IMR-90 (cell line): ENCODE data around the gene HMCN1. TPM values are rescaled to one million over a fixed set of nuclear protein-coding genes. Genes with fewer than 3 reads are reported as not detected.
A peak's percentile ranks its signal among the peaks of the same experiment; 100 is the strongest.

Source experiments
- ATAC-seq: fragments of 200-7000 bp; cut with Tn5 transposase; 2 replicates; pipeline ENCODE4 v1.9.1; 2020; ENCODE audit warnings: low read depth, mild to moderate bottlenecking, moderate library complexity
- BruUV-seq: library from RNA; stranded (reverse); fragments of 400-500 nt; replicated peaks from 2 replicates; lab custom pipeline; 2021; lab: Mats Ljungman, UMichigan
- CTCF ChIA-PET: fragments of 300-600 bp; formaldehyde crosslinking; extraction: SDS; loops from one replicate; lab custom pipeline; 2021; ENCODE audit warnings: antibody characterized with exemption; lab: Yijun Ruan, JAX
- POLR2A ChIA-PET: fragments of 300-600 bp; sonication (Branson Sonifier 250); formaldehyde crosslinking; loops from one replicate; lab custom pipeline; 2022; ENCODE audit warnings: antibody characterized with exemption; ENCODE audit not compliant: unreplicated experiment; lab: Charles Lee
- DNase-seq: peaks from one replicate; pipeline ENCODE4 v3.0.0; 2013
- H2AFZ ChIP-seq: replicated peaks from 2 replicates; pipeline ENCODE3; 2013; ENCODE audit warnings: low read length, mild to moderate bottlenecking; ENCODE audit not compliant: poor library complexity
- H2AK5ac ChIP-seq: 2 replicates; pipeline ENCODE4 v1.6.1; 2013; ENCODE audit warnings: low read depth, low read length, inconsistent platforms
- H2AK9ac ChIP-seq: replicated peaks from 2 replicates; pipeline ENCODE3; 2013; ENCODE audit warnings: mild to moderate bottlenecking, low read depth, low read length, moderate library complexity; ENCODE audit not compliant: poor library complexity
- H2BK120ac ChIP-seq: 2 replicates; pipeline ENCODE4 v1.6.1; 2013; ENCODE audit warnings: low read depth, low read length, inconsistent platforms
- H2BK15ac ChIP-seq: 3 replicates; pipeline ENCODE4 v1.6.1; 2013; ENCODE audit warnings: low read depth, low read length, inconsistent platforms
- H2BK20ac ChIP-seq: 2 replicates; pipeline ENCODE4 v1.6.1; 2013; ENCODE audit warnings: low read depth, mild to moderate bottlenecking, inconsistent platforms, low read length, moderate library complexity
- H2BK5ac ChIP-seq: 2 replicates; pipeline ENCODE4 v1.6.1; 2013; ENCODE audit warnings: mild to moderate bottlenecking, low read depth, low read length, inconsistent platforms; ENCODE audit not compliant: poor library complexity, severe bottlenecking
- H3K14ac ChIP-seq: replicated peaks from 2 replicates; pipeline ENCODE4 v1.6.1; 2013; ENCODE audit warnings: low read depth, low read length, inconsistent platforms
- H3K18ac ChIP-seq: 2 replicates; pipeline ENCODE4 v1.6.1; 2013; ENCODE audit warnings: low read depth, low read length, control low read depth
- H3K23ac ChIP-seq: 2 replicates; pipeline ENCODE4 v1.6.1; 2013; ENCODE audit warnings: low read depth, low read length, inconsistent platforms
- H3K27ac ChIP-seq: 2 replicates; pipeline ENCODE4 v1.5.1; 2013; ENCODE audit warnings: mild to moderate bottlenecking, control low read depth, low read length; ENCODE audit not compliant: insufficient read depth
- H3K27me3 ChIP-seq: 2 replicates; pipeline ENCODE4 v1.6.1; 2013; ENCODE audit warnings: low read length; ENCODE audit not compliant: control insufficient read depth, insufficient read depth
- H3K36me3 ChIP-seq: 2 replicates; pipeline ENCODE4 v1.6.1; 2013; ENCODE audit warnings: low read length, mixed read lengths; ENCODE audit not compliant: control insufficient read depth, insufficient read depth
- H3K4ac ChIP-seq: 2 replicates; pipeline ENCODE4 v1.6.1; 2013; ENCODE audit warnings: low read depth, low read length, inconsistent platforms
- H3K4me1 ChIP-seq: 2 replicates; pipeline ENCODE4 v1.6.1; 2013; ENCODE audit warnings: low read length, mixed read lengths; ENCODE audit not compliant: control insufficient read depth, insufficient read depth
- H3K4me2 ChIP-seq: 2 replicates; pipeline ENCODE4 v1.6.1; 2013; ENCODE audit warnings: low read depth, mild to moderate bottlenecking, control low read depth, low read length, moderate library complexity
- H3K4me3 ChIP-seq: 2 replicates; pipeline ENCODE4 v1.5.1; 2013; ENCODE audit warnings: low read depth, mild to moderate bottlenecking, control low read depth, low read length, moderate library complexity; ENCODE audit not compliant: insufficient read depth
- H3K56ac ChIP-seq: 2 replicates; pipeline ENCODE4 v1.6.1; 2013; ENCODE audit warnings: low read length, inconsistent platforms; ENCODE audit not compliant: insufficient read depth; ENCODE audit errors: extremely low read depth
- H3K79me1 ChIP-seq, 2 experiments: 2 replicates each; pipeline ENCODE4 v1.6.1; 2013; ENCODE audit warnings: low read length in 2 of 2, inconsistent platforms in 1 of 2, low read depth in 1 of 2
- H3K9ac ChIP-seq: 2 replicates; pipeline ENCODE4 v1.6.1; 2013; ENCODE audit warnings: low read depth, low read length, control low read depth
- H3K9me1 ChIP-seq: 2 replicates; pipeline ENCODE4 v1.6.1; 2013; ENCODE audit warnings: low read length, inconsistent platforms; ENCODE audit not compliant: insufficient read depth
- H3K9me3 ChIP-seq: 2 replicates; pipeline ENCODE4 v1.6.1; 2013; ENCODE audit warnings: low read length; ENCODE audit not compliant: control insufficient read depth, insufficient read depth
- H4K20me1 ChIP-seq: 2 replicates; pipeline ENCODE4 v1.6.1; 2013; ENCODE audit warnings: low read length, inconsistent platforms; ENCODE audit not compliant: insufficient read depth
- H4K5ac ChIP-seq: 2 replicates; pipeline ENCODE4 v1.6.1; 2013; ENCODE audit warnings: mild to moderate bottlenecking, low read depth, low read length, control low read depth
- H4K8ac ChIP-seq, 2 experiments: 2 replicates each; pipeline ENCODE4 v1.6.1; 2013; ENCODE audit warnings: low read depth in 2 of 2, low read length in 2 of 2, control low read depth in 1 of 2, inconsistent platforms in 1 of 2
- H4K91ac ChIP-seq: 2 replicates; pipeline ENCODE4 v1.6.1; 2013; ENCODE audit warnings: low read depth, low read length, inconsistent platforms; ENCODE audit not compliant: insufficient read depth
- POLR2A ChIP-seq: IDR thresholded peaks from 2 replicates; pipeline ENCODE4 v1.6.1; 2012; ENCODE audit warnings: mild to moderate bottlenecking, low read depth, low read length
- WGBS, 2 experiments: methylation state at CpG; one replicate each; pipeline versions ENCODE4 v1.1.5 to v1.1.7; 2013; ENCODE audit warnings: missing lambda C conversion rate in 2 of 2; ENCODE audit not compliant: insufficient read length in 1 of 2; ENCODE audit errors: extremely low coverage in 2 of 2; 5-methylcytosine and 5-hydroxymethylcytosine counted together
- dilution Hi-C: fragments of 300-500 bp; cut with HindIII; formaldehyde crosslinking; loops from one replicate; pipeline ENCODE4 v1.14.3; 2018; ENCODE audit warnings: low sequenced_read_pairs; ENCODE audit not compliant: unreplicated experiment
- in situ Hi-C: fragments of 300-500 bp; cut with MboI; formaldehyde crosslinking; loops from 3 replicates; pipeline ENCODE4 v1.14.3; 2019; ENCODE audit warnings: low sequenced_read_pairs, inconsistent platforms, mixed read lengths
- intact Hi-C: fragments of 100-400 bp; cut with micrococcal nuclease; formaldehyde crosslinking; loops from 2 replicates; pipeline ENCODE4 v1.10.0; 2022
- polyA plus RNA-seq, 3 experiments: library from polyadenylated mRNA; depleted of rRNA; stranded (reverse); fragments of >200 nt; gene quantifications; 2 replicates each; pipeline ENCODE4 v1.2.3, GENCODE V29; 2012; ENCODE audit warnings: low replicate concordance in 1 of 3
- total RNA-seq: library from RNA; depleted of rRNA; stranded (reverse); fragments of >200 nt; gene quantifications from 2 replicates; pipeline ENCODE4 v1.2.3, GENCODE V29; 2012

HMCN1 gene
- total and polyA plus RNA-seq, 2 of the 4 experiments (the other 2 are of a cell fraction) = 6.1 to 11.7 TPM

- Histone ChIP-seq H3K4ac (no peak overlapping the region), H3K56ac (no peak overlapping the region), H3K9me1 (no peaks in the 10 kb centered on the region), H4K91ac (no peak overlapping the region), H3K4me2 (peak overlapping the region; percentile 61; the same call in 1 of the 2 replicates), H2AK9ac (no peak overlapping the region), H3K27ac (no peak overlapping the region; the same call in 1 of the 2 replicates), H3K9me3 (no peaks in the 10 kb centered on the region), H3K23ac (no peak overlapping the region), H2AFZ (no peak overlapping the region), H4K5ac (no peak overlapping the region), H3K14ac (no peak overlapping the region), H3K9ac (no peak overlapping the region), H3K79me1 (no peaks in the 10 kb centered on the region), H3K18ac (no peak overlapping the region; the same call in none of the 2 replicates), H2BK5ac (peak overlapping the region; percentile 77), H3K4me3 (no peak overlapping the region), H3K27me3 (no peaks in the 10 kb centered on the region), H3K36me3 (no peaks in the 10 kb centered on the region), H2BK120ac (no peak overlapping the region), H2BK15ac (no peak overlapping the region), H4K8ac (peak overlapping the region in 1 of 2 experiments; percentile 46; a peak in 1 of 4 replicates), H4K20me1 (no peaks in the 10 kb centered on the region), H3K4me1 (peaks cover 8% of the 10 kb centered on the region), H2AK5ac (no peak overlapping the region), H2BK20ac (peak overlapping the region; percentile 67; the same call in 1 of the 2 replicates)
- intact Hi-C loops = loop anchor here (10.0 kb wide), 1 partner anchor 150 kb away; no protein-coding TSS in a partner anchor
- DNase-seq = peak; percentile 29
- in situ Hi-C loops = no loop called here
- WGBS, 2 experiments = no CpG with 5 or more reads among the region's 3 CpGs
- ATAC-seq = peak; percentile 12; the same call in 1 of the 2 replicates
- ChIA-PET POLR2A (no interaction called here), CTCF (interaction anchor here (0.6 to 1.6 kb wide), 3 partner anchors 15 to 915 kb away, joined by 3 to 5 read pairs (median 3); no protein-coding TSS in a partner anchor)
- no peak for TF ChIP-seq POLR2A
- dilution Hi-C loops = no loop called here
- no TSS peak for BruUV-seq
These were observed 230.8 kb downstream of the HMCN1 start for GRCh38 chr1:185964946-185965345.
